ENCODE measurements around the gene KIZ.

Gene KIZ

GRCh38 chr20:21137078-21137477 is 11.2 kb downstream of the KIZ start:
- no peaks in the 10 kb centered on the region for H3K4me1 ChIP-seq (ENCODE audit: control extremely low read depth in 1 of 4, control insufficient read depth in 4 of 4, insufficient read depth in 4 of 4, low read length in 3 of 4)
- no peaks in the 10 kb centered on the region for H3K27me3 ChIP-seq (replicated peaks in 2 of 5; ENCODE audit: control insufficient read depth in 4 of 5, insufficient read depth in 5 of 5, low read length in 4 of 5)
- no peak overlapping the region for H3K27ac ChIP-seq (ENCODE audit: insufficient read depth in 1 of 2, low read depth in 1 of 2, low read length in 2 of 2, poor library complexity in 1 of 2, severe bottlenecking in 2 of 2)
- 100% methylated on average over 1 of the region's 1 CpG for WGBS (ENCODE audit: insufficient coverage)
- no peak overlapping the region for H3K4me3 ChIP-seq (ENCODE audit: control insufficient read depth in 1 of 7, extremely low read depth in 1 of 7, insufficient read depth in 4 of 7, low read depth in 2 of 7, low read length in 6 of 7)
- peaks cover 0 to 9% (median 6%) of the 10 kb centered on the region in 4 experiments for H3K36me3 ChIP-seq (ENCODE audit: control insufficient read depth in 4 of 4, insufficient read depth in 4 of 4, low read length in 3 of 4)
- ChIA-PET CTCF (no interaction called here), POLR2A (no interaction called here)
- H3K9me3 ChIP-seq (ENCODE audit: control extremely low read depth in 1 of 5, control insufficient read depth in 4 of 5, insufficient read depth in 2 of 5, low read depth in 1 of 5, low read length in 4 of 5) = no peaks in the 10 kb centered on the region
- DNase-seq = no peak

DNA sequence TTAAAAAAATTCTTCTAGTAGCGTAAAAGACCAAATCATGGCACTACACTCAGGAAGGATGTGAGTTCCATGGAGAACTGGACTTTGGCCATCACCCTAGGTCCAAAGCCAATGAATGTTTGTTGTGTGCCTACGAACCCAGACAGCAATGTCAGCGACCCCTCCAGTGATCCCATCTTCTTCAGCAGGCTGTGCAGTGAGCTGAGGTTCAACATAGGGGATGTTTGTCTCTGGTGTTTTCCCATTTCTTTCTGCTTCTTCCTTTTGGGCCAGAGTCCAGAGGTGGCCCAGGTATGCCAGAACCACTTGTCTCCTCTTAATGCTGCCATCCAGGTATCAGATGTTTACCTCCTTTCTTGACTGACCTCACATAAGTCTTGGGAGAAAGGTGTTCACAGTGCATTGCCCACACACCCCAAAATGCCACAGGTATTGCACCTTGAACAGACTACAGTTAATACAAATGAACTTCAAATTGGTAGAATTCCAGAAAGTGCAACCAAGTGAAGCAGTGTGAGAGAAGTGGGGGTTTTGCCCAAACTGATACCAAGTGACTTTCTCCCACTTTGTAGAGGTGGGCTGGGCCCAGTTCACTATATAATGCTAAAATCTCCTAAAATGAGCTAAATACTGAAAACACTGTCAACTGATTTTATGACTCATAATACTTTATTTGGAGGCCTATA is 14.1 kb downstream of the KIZ start:
- Histone ChIP-seq H3K4me3 (ENCODE audit: control insufficient read depth in 1 of 7, extremely low read depth in 1 of 7, insufficient read depth in 4 of 7, low read depth in 2 of 7, low read length in 6 of 7) (no peak overlapping the region), H3K27me3 (replicated peaks in 2 of 5; ENCODE audit: control insufficient read depth in 4 of 5, insufficient read depth in 5 of 5, low read length in 4 of 5) (no peaks in the 10 kb centered on the region), H3K4me1 (ENCODE audit: control extremely low read depth in 1 of 4, control insufficient read depth in 4 of 4, insufficient read depth in 4 of 4, low read length in 3 of 4) (no peaks in the 10 kb centered on the region), H3K36me3 (ENCODE audit: control insufficient read depth in 4 of 4, insufficient read depth in 4 of 4, low read length in 3 of 4) (peaks cover 0 to 5% (median 2%) of the 10 kb centered on the region in 4 experiments), H3K27ac (ENCODE audit: insufficient read depth in 1 of 2, low read depth in 1 of 2, low read length in 2 of 2, poor library complexity in 1 of 2, severe bottlenecking in 2 of 2) (no peak overlapping the region), H3K9me3 (ENCODE audit: control extremely low read depth in 1 of 5, control insufficient read depth in 4 of 5, insufficient read depth in 2 of 5, low read depth in 1 of 5, low read length in 4 of 5) (no peaks in the 10 kb centered on the region)
- POLR2A ChIA-PET = no interaction called here
- CTCF ChIA-PET = interaction anchor here (1.7 kb wide), 1 partner anchor 9 kb away, joined by 6 read pairs; no protein-coding TSS in a partner anchor
- 50% methylated on average over 2 of the region's 3 CpGs for WGBS (ENCODE audit: insufficient coverage)
- DNase-seq = no peak

GRCh38 chr20:21141825-21142224 is 15.9 kb downstream of the KIZ start:
- POLR2A ChIA-PET = no interaction called here

GRCh38 chr20:21143194-21143890 is 17.5 kb downstream of the KIZ start:
- ChIA-PET CTCF (no interaction called here), POLR2A (no interaction called here)
- 97% methylated on average over 5 of the region's 7 CpGs for WGBS (ENCODE audit: insufficient coverage)
- H3K27ac ChIP-seq (ENCODE audit: insufficient read depth in 1 of 2, low read depth in 1 of 2, low read length in 2 of 2, poor library complexity in 1 of 2, severe bottlenecking in 2 of 2) = no peak overlapping the region
- peaks cover 0 to 4% (median 2%) of the 10 kb centered on the region in 4 experiments for H3K36me3 ChIP-seq (ENCODE audit: control insufficient read depth in 4 of 4, insufficient read depth in 4 of 4, low read length in 3 of 4)
- H3K9me3 ChIP-seq (ENCODE audit: control extremely low read depth in 1 of 5, control insufficient read depth in 4 of 5, insufficient read depth in 2 of 5, low read depth in 1 of 5, low read length in 4 of 5) = no peaks in the 10 kb centered on the region
- no peaks in the 10 kb centered on the region for H3K4me1 ChIP-seq (ENCODE audit: control extremely low read depth in 1 of 4, control insufficient read depth in 4 of 4, insufficient read depth in 4 of 4, low read length in 3 of 4)
- DNase-seq = no peak
- H3K27me3 ChIP-seq (replicated peaks in 2 of 5; ENCODE audit: control insufficient read depth in 4 of 5, insufficient read depth in 5 of 5, low read length in 4 of 5) = no peaks in the 10 kb centered on the region
- H3K4me3 ChIP-seq (ENCODE audit: control insufficient read depth in 1 of 7, extremely low read depth in 1 of 7, insufficient read depth in 4 of 7, low read depth in 2 of 7, low read length in 6 of 7) = no peak overlapping the region

More at GRCh38 chr20:21141825-21142224, 15.9 kb downstream of the KIZ start:
- Histone ChIP-seq H3K36me3 (ENCODE audit: control insufficient read depth in 4 of 4, insufficient read depth in 4 of 4, low read length in 3 of 4) (peaks cover 0 to 3% (median under 1%) of the 10 kb centered on the region in 4 experiments), H3K9me3 (ENCODE audit: control extremely low read depth in 1 of 5, control insufficient read depth in 4 of 5, insufficient read depth in 2 of 5, low read depth in 1 of 5, low read length in 4 of 5) (no peaks in the 10 kb centered on the region), H3K4me3 (ENCODE audit: control insufficient read depth in 1 of 7, extremely low read depth in 1 of 7, insufficient read depth in 4 of 7, low read depth in 2 of 7, low read length in 6 of 7) (no peak overlapping the region), H3K27ac (ENCODE audit: insufficient read depth in 1 of 2, low read depth in 1 of 2, low read length in 2 of 2, poor library complexity in 1 of 2, severe bottlenecking in 2 of 2) (no peak overlapping the region), H3K27me3 (replicated peaks in 2 of 5; ENCODE audit: control insufficient read depth in 4 of 5, insufficient read depth in 5 of 5, low read length in 4 of 5) (no peaks in the 10 kb centered on the region), H3K4me1 (ENCODE audit: control extremely low read depth in 1 of 4, control insufficient read depth in 4 of 4, insufficient read depth in 4 of 4, low read length in 3 of 4) (no peaks in the 10 kb centered on the region)
- CTCF ChIA-PET = no interaction called here
- 92% methylated on average over 5 of the region's 5 CpGs for WGBS (ENCODE audit: insufficient coverage)
- DNase-seq = no peak

DNA sequence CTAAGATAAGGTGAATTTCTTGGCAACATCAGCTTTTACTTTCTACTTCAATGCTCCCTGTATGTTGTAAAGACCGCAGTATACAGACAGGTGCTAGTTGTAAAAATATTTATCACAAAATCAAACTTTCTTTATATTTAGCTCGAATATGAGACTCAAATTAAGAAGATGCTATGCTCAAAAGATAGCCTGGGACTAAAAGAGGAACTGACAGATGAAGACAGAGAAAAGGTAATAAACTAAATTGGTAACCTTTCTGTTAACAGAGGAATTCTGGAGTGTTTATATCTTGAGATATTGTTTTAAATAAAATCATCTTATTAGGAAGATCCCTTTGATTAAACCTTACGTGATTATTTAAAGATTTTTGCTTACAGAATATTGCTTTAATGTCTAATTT is 19.5 kb downstream of the KIZ start:
- no peak overlapping the region for H3K4me3 ChIP-seq (ENCODE audit: control insufficient read depth in 1 of 7, extremely low read depth in 1 of 7, insufficient read depth in 4 of 7, low read depth in 2 of 7, low read length in 6 of 7)
- WGBS (ENCODE audit: insufficient coverage) = 100% methylated on average over 1 of the region's 3 CpGs
- H3K36me3 ChIP-seq (ENCODE audit: control insufficient read depth in 4 of 4, insufficient read depth in 4 of 4, low read length in 3 of 4) = peaks cover 0 to 11% (median 3%) of the 10 kb centered on the region in 4 experiments
- no peaks in the 10 kb centered on the region for H3K27me3 ChIP-seq (replicated peaks in 2 of 5; ENCODE audit: control insufficient read depth in 4 of 5, insufficient read depth in 5 of 5, low read length in 4 of 5)
- H3K4me1 ChIP-seq (ENCODE audit: control extremely low read depth in 1 of 4, control insufficient read depth in 4 of 4, insufficient read depth in 4 of 4, low read length in 3 of 4) = no peaks in the 10 kb centered on the region
- DNase-seq = no peak
- ChIA-PET POLR2A (no interaction called here), CTCF (no interaction called here)
- H3K9me3 ChIP-seq (ENCODE audit: control extremely low read depth in 1 of 5, control insufficient read depth in 4 of 5, insufficient read depth in 2 of 5, low read depth in 1 of 5, low read length in 4 of 5) = no peaks in the 10 kb centered on the region
- no peak overlapping the region for H3K27ac ChIP-seq (ENCODE audit: insufficient read depth in 1 of 2, low read depth in 1 of 2, low read length in 2 of 2, poor library complexity in 1 of 2, severe bottlenecking in 2 of 2)

DNA sequence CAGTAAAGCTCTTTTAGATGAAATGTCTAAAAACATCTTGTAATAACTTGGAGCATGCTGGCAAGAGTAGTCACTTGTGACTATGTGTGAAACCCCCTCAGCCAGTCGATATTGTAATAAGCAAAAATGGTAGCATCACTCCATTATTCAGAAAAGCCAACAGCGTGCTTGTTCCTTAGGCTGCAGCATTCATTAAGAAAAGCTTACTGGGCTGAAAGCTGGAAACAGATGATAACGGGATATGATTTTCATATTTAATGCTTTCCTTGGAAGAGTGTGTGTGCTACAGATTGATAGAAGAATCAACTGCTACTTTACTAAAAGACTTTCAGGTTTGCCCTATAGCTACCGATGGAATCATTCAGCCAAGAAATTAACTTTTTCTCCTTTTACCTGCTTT is 20.3 kb downstream of the KIZ start:
- no peaks in the 10 kb centered on the region for H3K9me3 ChIP-seq (ENCODE audit: control extremely low read depth in 1 of 5, control insufficient read depth in 4 of 5, insufficient read depth in 2 of 5, low read depth in 1 of 5, low read length in 4 of 5)
- no peaks in the 10 kb centered on the region for H3K4me1 ChIP-seq (ENCODE audit: control extremely low read depth in 1 of 4, control insufficient read depth in 4 of 4, insufficient read depth in 4 of 4, low read length in 3 of 4)
- no peak overlapping the region for H3K4me3 ChIP-seq (ENCODE audit: control insufficient read depth in 1 of 7, extremely low read depth in 1 of 7, insufficient read depth in 4 of 7, low read depth in 2 of 7, low read length in 6 of 7)
- DNase-seq = peak in 1 of 3 donors; percentile 5
- CTCF ChIA-PET = no interaction called here
- H3K27me3 ChIP-seq (replicated peaks in 2 of 5; ENCODE audit: control insufficient read depth in 4 of 5, insufficient read depth in 5 of 5, low read length in 4 of 5) = no peaks in the 10 kb centered on the region
- POLR2A ChIA-PET = interaction anchor here (0.6 kb wide), 1 partner anchor 64 kb away, joined by 3 read pairs; no protein-coding TSS in a partner anchor
- peaks cover 0 to 11% (median 3%) of the 10 kb centered on the region in 4 experiments for H3K36me3 ChIP-seq (ENCODE audit: control insufficient read depth in 4 of 4, insufficient read depth in 4 of 4, low read length in 3 of 4)
- 100% methylated on average over 1 of the region's 4 CpGs for WGBS (ENCODE audit: insufficient coverage)
- H3K27ac ChIP-seq (ENCODE audit: insufficient read depth in 1 of 2, low read depth in 1 of 2, low read length in 2 of 2, poor library complexity in 1 of 2, severe bottlenecking in 2 of 2) = no peak overlapping the region

DNA sequence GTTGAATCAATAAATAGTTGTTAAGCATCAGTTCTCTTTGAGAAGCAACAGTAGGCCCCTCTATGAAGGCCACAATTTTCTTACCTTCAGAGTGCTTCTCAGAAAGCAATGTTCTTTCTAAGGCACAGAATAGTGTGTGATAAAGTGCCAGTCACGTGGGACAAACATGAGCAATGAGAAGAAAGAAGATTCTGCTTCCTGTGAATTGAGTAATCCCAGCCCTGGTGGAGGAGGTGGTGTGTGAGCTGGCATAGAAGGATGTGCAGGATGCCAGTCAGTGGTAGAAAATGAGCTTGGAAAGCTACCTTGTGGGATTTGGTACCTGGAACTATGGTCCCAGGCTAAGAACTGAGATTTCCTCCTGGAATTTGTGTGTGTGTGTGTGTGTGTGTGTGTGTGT is 21.7 kb downstream of the KIZ start:
- Histone ChIP-seq H3K9me3 (ENCODE audit: control extremely low read depth in 1 of 5, control insufficient read depth in 4 of 5, insufficient read depth in 2 of 5, low read depth in 1 of 5, low read length in 4 of 5) (no peaks in the 10 kb centered on the region), H3K4me3 (ENCODE audit: control insufficient read depth in 1 of 7, extremely low read depth in 1 of 7, insufficient read depth in 4 of 7, low read depth in 2 of 7, low read length in 6 of 7) (no peak overlapping the region), H3K4me1 (ENCODE audit: control extremely low read depth in 1 of 4, control insufficient read depth in 4 of 4, insufficient read depth in 4 of 4, low read length in 3 of 4) (no peaks in the 10 kb centered on the region), H3K27ac (ENCODE audit: insufficient read depth in 1 of 2, low read depth in 1 of 2, low read length in 2 of 2, poor library complexity in 1 of 2, severe bottlenecking in 2 of 2) (no peak overlapping the region), H3K36me3 (ENCODE audit: control insufficient read depth in 4 of 4, insufficient read depth in 4 of 4, low read length in 3 of 4) (peaks cover 0 to 11% (median 1%) of the 10 kb centered on the region in 4 experiments), H3K27me3 (replicated peaks in 2 of 5; ENCODE audit: control insufficient read depth in 4 of 5, insufficient read depth in 5 of 5, low read length in 4 of 5) (no peaks in the 10 kb centered on the region)
- CTCF ChIA-PET = no interaction called here
- no peak for DNase-seq
- WGBS (ENCODE audit: insufficient coverage) = 78% methylated on average over 1 of the region's 1 CpG
- POLR2A ChIA-PET = no interaction called here

Measured in common myeloid progenitor, CD34-positive (primary cell).